NCI-H128 (cell line): ENCODE results near the gene ZNF443.
A peak's percentile ranks its signal among the peaks of the same experiment; 100 is the strongest.
"Not testable (repeated sequence)": the region's sequence is repeated elsewhere in the genome, so short reads cannot be mapped to it uniquely, and the experiment has no call there.

Source experiments
- DNase-seq: peaks from one replicate; lab custom pipeline; 2025; ENCODE audit not compliant: unreplicated experiment; lab: John Stamatoyannopoulos, UW

ZNF443 gene

GRCh38 chr19:12440541-12441316, at the start of gene ZNF443:
Gene ZNF443 (minus strand): TSS chr19:12441021. CDS start chr19:12440914, 107 bp downstream.
- DNase-seq, result peak; percentile 95

DNA sequence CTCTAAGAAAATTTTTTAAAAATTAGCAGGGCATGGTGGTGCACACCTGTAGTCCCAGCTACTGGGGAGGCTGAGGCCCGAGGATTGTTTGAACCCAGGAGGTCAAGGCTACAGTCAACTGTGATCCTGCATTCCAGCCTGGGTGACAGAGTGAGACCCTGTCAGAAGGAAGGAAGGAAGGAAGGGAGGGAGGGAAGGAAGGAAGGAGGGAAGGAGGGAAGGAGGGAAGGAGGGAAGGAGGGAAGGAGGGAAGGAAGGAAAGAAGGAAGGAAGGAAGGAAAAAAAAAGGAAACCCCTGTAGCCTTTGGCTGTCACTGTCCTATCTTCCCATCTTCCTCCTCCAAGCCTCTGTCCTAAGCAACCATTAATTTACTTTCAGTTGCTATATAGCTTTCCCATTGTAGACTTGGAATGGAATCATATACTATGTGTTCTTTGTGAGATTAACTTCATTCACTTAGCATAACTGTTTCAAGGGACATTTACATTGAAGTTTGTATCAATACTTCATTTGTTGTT, 45.5 kb upstream of the ZNF443 start:
- not testable (repeated sequence) for DNase-seq

GRCh38 chr19:12485571-12485970, 44.8 kb upstream of the ZNF443 start:
- DNase-seq, result no peak

GRCh38 chr19:12485052-12485416, 44.2 kb upstream of the ZNF443 start:
- no peak for DNase-seq

DNA sequence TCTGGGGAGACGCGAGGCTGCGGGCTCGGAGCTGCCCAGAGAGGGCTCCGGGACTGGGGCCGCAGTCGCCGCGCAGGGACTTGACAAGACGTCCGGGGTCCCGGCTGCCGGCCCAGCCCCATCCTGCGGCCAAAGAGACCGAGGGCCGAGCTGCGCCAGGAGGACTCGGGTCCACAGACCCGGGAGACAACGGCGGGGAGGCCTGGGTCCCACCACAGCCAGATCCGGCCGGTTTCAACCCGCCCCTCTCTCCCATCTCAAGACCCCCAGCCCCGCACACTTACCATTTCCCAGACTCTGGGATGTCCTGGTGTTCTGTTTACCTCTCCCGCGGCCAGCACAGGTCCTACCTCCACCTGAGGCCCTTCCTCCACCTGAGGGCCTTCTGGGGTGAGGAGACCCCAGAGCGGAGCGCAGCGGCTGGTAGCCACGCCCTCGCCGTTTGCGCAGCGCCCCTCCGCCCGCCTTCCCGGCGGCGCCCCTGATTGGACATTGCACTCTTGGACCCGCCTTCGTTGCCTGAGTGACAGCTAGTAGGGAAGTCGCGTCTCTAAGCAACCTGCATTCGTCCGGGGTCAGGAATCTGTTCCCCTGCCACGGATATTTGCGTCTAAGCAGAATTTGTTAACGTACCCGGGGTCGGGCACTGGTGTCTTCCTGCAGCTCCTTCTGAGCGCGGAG, 43.7 kb upstream of the ZNF443 start, which contains the start of gene ZNF709:
Gene ZNF709 (minus strand): TSS at position 446 of the 681 bp plus-strand sequence. CDS start 159 bp downstream, at position 287.
- peak; percentile 94 for DNase-seq

GRCh38 chr19:12484011-12484370, 43.2 kb upstream of the ZNF443 start:
- no peak for DNase-seq

GRCh38 chr19:12482509-12482886, 41.7 kb upstream of the ZNF443 start:
- DNase-seq, result no peak

DNA sequence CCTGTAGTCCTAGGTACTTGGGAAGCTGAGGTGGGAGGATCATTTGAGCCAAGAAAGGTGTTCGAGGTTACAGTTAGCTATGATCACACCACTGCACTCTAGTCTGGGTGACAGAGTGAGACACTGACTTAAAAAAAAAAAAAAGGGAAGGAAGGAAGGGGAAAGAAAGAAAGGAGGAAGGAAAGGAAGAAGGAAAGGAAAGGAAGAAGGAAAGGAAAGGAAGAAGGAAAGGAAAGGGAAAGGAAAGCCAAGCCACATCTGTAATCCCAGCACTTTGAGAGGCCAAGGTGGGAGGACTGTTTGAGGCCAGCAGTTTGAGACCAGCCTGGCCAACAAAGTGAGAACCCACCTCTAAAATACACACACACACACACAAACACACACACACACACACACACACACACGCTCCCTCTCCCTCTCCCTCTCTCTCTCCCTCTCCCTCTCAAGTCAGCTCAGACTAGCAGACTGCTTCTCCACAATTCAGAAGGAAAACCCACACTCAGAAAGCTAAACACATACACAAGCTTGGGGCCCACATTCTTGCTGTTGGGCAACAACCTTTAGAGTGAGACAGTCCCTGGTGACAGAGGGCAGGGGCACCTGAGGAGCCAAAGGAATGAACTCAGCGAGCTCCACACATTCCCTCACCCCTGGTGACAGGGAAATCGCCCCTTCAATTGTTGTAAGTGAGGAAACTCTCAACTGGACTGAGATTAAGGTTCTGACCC, 41.1 kb upstream of the ZNF443 start:
- no peak for DNase-seq

GRCh38 chr19:12478234-12478941, 37.6 kb upstream of the ZNF443 start:
- DNase-seq, result no peak

DNA sequence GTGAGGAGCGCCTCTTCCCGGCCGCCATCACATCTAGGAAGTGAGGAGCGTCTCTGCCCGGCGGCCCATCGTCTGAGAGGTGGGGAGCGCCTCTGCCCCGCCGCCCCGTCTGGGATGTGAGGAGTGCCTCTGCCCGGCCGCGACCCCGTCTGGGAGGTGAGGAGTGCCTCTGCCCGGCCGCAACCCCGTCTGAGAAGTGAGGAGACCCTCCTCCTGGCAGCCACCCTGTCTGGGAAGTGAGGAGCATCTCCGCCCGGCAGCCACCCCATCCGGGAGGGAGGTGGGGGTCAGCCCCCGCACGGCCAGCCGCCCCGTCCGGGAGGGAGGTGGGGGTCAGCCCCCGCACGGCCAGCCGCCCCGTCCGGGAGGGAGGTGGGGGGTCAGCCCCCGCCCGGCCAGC, 26.8 kb upstream of the ZNF443 start:
- DNase-seq, result not testable (repeated sequence)

- no peak for DNase-seq
These were observed 24.4 kb upstream of the ZNF443 start for GRCh38 chr19:12465211-12465610.

- DNase-seq, result no peak
These were observed 23.9 kb upstream of the ZNF443 start for GRCh38 chr19:12464769-12465168.

- DNase-seq, result not testable (repeated sequence)
These were observed 23.3 kb upstream of the ZNF443 start for GRCh38 chr19:12464139-12464538.

GRCh38 chr19:12453495-12453894, 12.7 kb upstream of the ZNF443 start:
- DNase-seq, result no peak

DNA sequence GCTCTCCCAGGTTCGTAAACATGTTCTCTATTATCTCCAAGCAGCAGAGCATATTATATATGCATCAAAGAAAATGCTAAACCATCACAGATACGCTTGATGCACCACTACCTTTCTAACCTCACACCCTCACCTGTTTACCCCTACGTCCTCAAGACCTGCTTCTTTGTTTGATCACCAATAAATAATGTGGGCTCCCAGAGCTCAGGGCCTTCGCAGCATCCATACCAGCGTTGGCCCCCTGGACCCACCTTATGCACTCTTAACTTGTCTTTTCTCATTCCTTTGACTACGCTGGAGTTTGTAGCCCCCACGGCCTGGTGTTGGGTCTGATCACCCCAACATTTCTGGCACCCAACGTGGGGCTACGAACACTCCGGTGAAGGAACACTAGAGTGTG, 10.0 kb upstream of the ZNF443 start:
- no peak for DNase-seq

DNA sequence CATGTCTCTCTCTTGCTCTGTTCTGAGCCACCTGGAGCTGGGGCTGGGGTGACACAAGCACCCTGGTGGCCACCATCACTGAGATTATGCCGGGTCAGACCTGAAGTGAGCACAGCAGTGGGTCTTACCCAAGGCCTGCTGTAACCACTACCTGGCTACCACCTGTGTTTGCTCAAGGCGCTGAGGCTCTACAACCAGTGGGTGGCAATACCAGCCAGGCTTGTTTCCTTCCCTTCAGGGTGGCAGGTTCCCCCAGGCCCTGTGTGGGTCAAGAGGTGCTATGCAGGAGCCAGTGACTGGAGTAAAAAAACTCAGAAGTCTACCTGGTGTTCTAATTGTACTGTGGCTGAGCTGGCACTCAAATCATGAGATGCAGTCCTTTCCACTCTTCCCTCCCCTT, 8.0 kb upstream of the ZNF443 start:
- no peak for DNase-seq

DNA sequence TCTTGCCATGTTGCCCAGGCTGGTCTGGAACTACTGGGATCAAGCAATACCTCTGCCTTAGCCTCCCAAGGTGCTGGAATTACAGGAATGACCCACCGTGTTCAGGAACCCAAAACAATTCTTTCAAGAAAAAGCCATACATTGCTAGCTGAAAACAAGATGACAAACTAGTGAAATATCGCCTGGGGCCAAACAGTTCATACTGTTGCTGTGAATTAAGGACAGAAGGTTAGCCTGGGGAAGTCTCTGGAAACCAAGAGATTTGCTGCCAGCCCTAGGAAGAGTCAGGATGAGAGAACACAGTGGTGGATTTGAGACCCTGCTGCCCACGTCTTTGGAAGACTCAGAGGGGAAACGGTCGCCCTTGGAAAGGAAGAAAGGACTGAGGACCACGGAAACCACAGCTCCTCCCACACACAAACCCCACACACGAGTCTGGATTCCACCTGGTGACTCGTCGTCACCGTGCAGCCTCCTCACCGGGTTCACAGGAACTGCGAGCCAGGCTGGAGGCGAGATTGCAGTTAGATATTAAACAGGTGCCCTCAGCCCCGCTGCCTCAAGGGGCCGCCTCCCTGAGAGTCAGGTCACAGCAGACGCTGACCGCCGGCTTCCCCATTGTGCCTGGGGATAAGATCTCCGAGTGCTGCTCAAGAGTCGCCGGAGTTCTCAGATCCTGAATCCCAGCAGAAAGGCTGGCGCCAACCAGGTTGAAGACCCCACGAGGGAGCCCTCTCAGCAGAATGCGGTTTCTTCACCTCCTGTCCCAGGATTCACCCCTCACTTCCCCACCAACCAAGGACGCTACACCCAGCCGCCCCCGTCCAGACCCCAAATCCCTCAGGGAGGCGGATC, 908 bp downstream of the ZNF443 start:
- not testable (repeated sequence) for DNase-seq

GRCh38 chr19:12430726-12431299, 10.0 kb downstream of the ZNF443 start:
- not testable (repeated sequence) for DNase-seq

DNA sequence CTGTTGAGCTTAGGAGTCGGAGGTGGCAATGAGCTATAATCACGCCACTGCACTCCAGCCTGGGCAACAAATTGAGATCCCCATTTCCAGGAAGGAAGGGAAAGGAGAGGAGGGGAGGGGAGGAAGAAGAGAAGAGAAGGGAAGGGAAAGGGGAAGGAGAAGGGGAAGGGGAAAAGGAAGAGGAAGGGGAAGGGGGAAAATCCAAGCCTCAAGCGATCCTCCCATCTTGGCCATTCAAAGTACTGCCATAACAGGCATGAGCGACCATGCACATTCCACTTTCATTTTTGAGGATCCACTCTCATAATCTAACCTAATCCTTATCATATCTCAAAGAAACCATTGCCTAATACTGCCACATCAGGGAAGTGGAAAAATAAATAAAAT, 14.9 kb downstream of the ZNF443 start:
- no peak for DNase-seq
